H1 (cell line): ENCODE results near the gene FAM13C. TPM values are rescaled to one million over a fixed set of nuclear protein-coding genes. Genes with fewer than 3 reads are reported as not detected.

Experiments used
- BCL11A ChIP-seq, 2 experiments: IDR thresholded peaks; one replicate each; pipeline ENCODE4 v1.6.1; 2011; ENCODE audit warnings: low read depth in 2 of 2, low read length in 2 of 2, mild to moderate bottlenecking in 2 of 2
- BRCA1 ChIP-seq: IDR thresholded peaks from 2 replicates; pipeline ENCODE4 v1.6.1; 2012; ENCODE audit warnings: low read depth, low read length, improper control_type of control experiment
- CBX5 ChIP-seq: fragments of 300-800, 300-1000 bp; sonication (generic); IDR thresholded peaks from 2 replicates; pipeline ENCODE4 v1.7.1; 2016; ENCODE audit warnings: antibody characterized with exemption, low read length, low read depth
- CHD7 ChIP-seq: fragments of 300-600 bp; sonication (generic); IDR thresholded peaks from 2 replicates; pipeline ENCODE4 v1.7.1; 2012; ENCODE audit warnings: low read length, moderate library complexity, mild to moderate bottlenecking, inconsistent platforms; ENCODE audit not compliant: insufficient replicate concordance
- GABPA ChIP-seq: IDR thresholded peaks from 2 replicates; pipeline ENCODE4 v1.6.1; 2011; ENCODE audit warnings: mild to moderate bottlenecking, low read length, moderate library complexity, borderline replicate concordance; ENCODE audit not compliant: insufficient read depth
- JUN ChIP-seq: IDR thresholded peaks from 2 replicates; pipeline ENCODE4 v1.6.1; 2011; ENCODE audit warnings: low read depth, mild to moderate bottlenecking, improper control_type of control experiment, low read length
- KDM4A ChIP-seq: IDR thresholded peaks from one replicate; pipeline ENCODE4 v1.7.1; 2012; ENCODE audit warnings: low read depth, mild to moderate bottlenecking, moderate library complexity, low read length, inconsistent platforms; ENCODE audit not compliant: severe bottlenecking
- PHF8 ChIP-seq: fragments of 200-600 bp; sonication (generic); conservative IDR thresholded peaks from 2 replicates; pipeline ENCODE4 v1.7.1; 2012; ENCODE audit warnings: low read depth, mild to moderate bottlenecking, inconsistent platforms, low read length, moderate library complexity
- SIRT6 ChIP-seq: IDR thresholded peaks from one replicate; pipeline ENCODE4 v1.7.1; 2012; ENCODE audit warnings: low read length, inconsistent platforms
- polyA plus RNA-seq, 7 experiments: library from polyadenylated mRNA; depleted of rRNA in 3 of 7; stranded (reverse) in 5 of 7; unstranded in 2 of 7; fragments of >200 nt in 5 of 7; fragments of 200-250 nt in 2 of 7; gene quantifications; 1 replicate in 5 of 7; 2 replicates in 1 of 7; 4 replicates in 1 of 7; pipeline versions ENCODE4 v1.2.1 to v1.2.3, GENCODE V29; 2011 to 2013; ENCODE audit warnings: missing spikeins in 2 of 7, mixed read lengths in 2 of 7
- total RNA-seq: library from RNA; stranded (reverse); fragmentation: NEBNext Ultra II Directional; extraction: Animal tissue kit (Norgen Biotek cat#: 25700); gene quantifications from 2 replicates; pipeline ENCODE4 v1.2.1, GENCODE V29; 2021

FAM13C gene
- total and polyA plus RNA-seq, 2 of the 8 experiments (the other 6 are each of a cell fraction or from before 2014, with no cell fraction given): 0.56 to 0.62 TPM

- TF ChIP-seq JUN (no peak), CBX5 (no peak), SIRT6 (no peak), GABPA (no peak), BCL11A (IDR thresholded peaks at IDR 0.05; ENCODE audit: low read depth in 2 of 2, low read length in 2 of 2) (no peak), CHD7 (no peak), KDM4A (no peak), PHF8 (no peak), BRCA1 (no peak)
- TF ChIP-seq, all 59 proteins: peak for 0
Measured at GRCh38 chr10:59336632-59337031, 25.7 kb downstream of the FAM13C start (continued).
